HAP-1 (cell line): ENCODE measurements around the gene MUC5AC.
"Not testable (repeated sequence)": the region's sequence is repeated elsewhere in the genome, so short reads cannot be mapped to it uniquely, and the experiment has no call there.

ENCODE experiments used
- DNase-seq, 2 experiments: peaks; one replicate each; pipeline ENCODE4 v3.0.0-alpha.2; 2016 to 2020; ENCODE audit warnings: low spot score in 2 of 2
- H3K27me3 ChIP-seq: fragments of 250-450 bp; sonication (Bioruptor Pico); 2 replicates; pipeline ENCODE4 v1.5.1; 2020; ENCODE audit warnings: low read depth, mild to moderate bottlenecking, moderate library complexity
- H3K36me3 ChIP-seq: fragments of 250-450 bp; sonication (Bioruptor Pico); replicated peaks from 2 replicates; pipeline ENCODE4 v1.5.1; 2020; ENCODE audit warnings: mild to moderate bottlenecking
- H3K4me1 ChIP-seq: fragments of 250-450 bp; sonication (Bioruptor Pico); 2 replicates; pipeline ENCODE4 v1.5.1; 2020; ENCODE audit warnings: mild to moderate bottlenecking
- H3K4me3 ChIP-seq: fragments of 250-450 bp; sonication (Bioruptor Pico); 2 replicates; pipeline ENCODE4 v1.5.1; 2020; ENCODE audit warnings: mild to moderate bottlenecking, moderate library complexity
- H3K9me3 ChIP-seq: fragments of 250-450 bp; sonication (Bioruptor Pico); 2 replicates; pipeline ENCODE4 v1.5.1; 2020; ENCODE audit warnings: mild to moderate bottlenecking, moderate library complexity
- in situ Hi-C: fragments of 300-500 bp; cut with MboI; formaldehyde crosslinking; loops from 3 replicates; pipeline ENCODE4 v1.14.3; 2020; ENCODE audit warnings: low sequenced_read_pairs, inconsistent platforms, mixed read lengths

MUC5AC gene

DNA sequence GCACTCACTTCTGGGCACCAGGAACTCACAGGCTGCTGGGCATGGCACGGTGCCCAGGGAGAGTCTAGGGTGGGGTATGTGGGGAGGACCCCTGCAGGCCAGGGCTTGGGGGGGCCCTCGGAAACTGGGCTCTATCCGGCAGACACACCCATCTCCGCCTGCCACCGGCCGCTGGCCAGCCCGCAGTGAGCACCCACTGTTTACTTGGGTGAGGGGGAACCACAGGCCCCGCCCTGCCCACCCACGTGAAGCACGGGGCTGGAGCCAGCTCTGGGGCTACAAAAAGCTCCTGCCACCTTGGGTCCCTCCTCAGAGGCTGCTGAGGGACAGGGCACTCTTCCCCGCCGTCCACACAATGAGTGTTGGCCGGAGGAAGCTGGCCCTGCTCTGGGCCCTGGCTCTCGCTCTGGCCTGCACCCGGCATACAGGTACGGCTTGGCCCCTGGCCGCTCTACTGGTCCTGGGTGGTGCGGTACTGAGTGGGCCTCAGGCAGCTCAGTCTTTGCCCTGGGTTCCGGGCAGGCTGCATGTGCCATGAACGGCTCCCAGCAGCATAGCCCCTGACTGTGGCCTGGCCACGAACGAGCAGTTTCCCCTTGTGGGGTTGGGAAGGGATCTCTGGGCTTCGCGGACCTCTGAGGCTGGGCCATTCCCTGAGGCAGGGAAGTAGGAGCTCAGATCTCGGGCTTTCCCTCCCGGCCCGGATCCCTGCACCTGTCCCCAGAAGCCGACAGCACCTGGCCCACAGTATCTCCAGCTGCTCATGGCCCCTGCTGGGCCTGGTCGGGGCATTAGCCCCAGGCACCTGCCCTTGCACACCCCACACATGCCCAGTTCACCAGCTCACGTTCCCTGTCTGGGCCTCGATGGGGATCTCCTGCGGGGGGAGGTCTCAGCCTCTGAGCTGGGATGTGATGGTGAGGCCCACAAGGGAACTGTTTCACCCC lies at the start of gene MUC5AC:
Gene MUC5AC, plus strand, starts transcription at position 309 of the 947 bp plus-strand sequence. Its CDS starts 47 bp downstream, at position 356.
- no peak for DNase-seq
- H3K4me3 ChIP-seq = no peak within 1 kb of the TSS
- no peaks in the 10 kb centered on the region for H3K36me3 ChIP-seq
- in situ Hi-C loops = no loop called here
- peaks cover 6% of the 10 kb centered on the region; the same call in 1 of the 2 replicates for H3K9me3 ChIP-seq
- no peaks in the 10 kb centered on the region for H3K4me1 ChIP-seq
- no peaks in the 10 kb centered on the region for H3K27me3 ChIP-seq

DNA sequence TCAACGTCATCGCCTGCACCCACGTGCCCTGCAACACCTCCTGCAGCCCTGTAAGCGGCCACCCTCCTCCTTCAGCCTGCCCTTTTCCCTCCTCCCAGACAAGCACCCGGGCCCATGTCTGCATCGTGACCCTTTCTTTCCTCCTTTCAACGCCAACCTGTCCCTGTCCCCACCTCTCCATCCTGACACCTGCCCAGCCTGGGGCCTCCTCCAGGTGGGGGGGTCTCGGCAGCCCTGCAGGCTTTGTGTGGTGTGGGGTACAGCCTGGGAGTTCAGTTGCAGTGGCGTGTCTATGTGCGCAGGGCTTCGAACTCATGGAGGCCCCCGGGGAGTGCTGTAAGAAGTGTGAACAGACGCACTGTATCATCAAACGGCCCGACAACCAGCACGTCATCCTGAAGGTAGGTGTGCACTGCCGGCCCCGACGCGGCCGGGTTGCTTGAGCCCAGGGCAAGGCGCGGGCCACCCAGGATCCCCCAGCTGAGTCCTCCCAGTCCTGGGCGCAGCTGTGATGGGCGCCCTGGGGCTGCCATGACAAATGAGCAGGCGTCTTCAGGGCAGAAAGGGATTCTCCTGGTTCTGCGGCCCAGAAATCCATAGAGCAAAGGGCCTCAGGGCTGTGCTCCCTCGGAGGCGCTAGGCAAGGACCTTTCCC lies 49.4 kb upstream of the MUC5AC start:
- no peaks in the 10 kb centered on the region for H3K4me1 ChIP-seq
- no peaks in the 10 kb centered on the region for H3K9me3 ChIP-seq
- DNase-seq = no peak
- no peaks in the 10 kb centered on the region for H3K27me3 ChIP-seq
- no peaks in the 10 kb centered on the region for H3K36me3 ChIP-seq
- in situ Hi-C loops = no loop called here
- no peak overlapping the region for H3K4me3 ChIP-seq

GRCh38 chr11:1109101-1109917 lies 48.4 kb upstream of the MUC5AC start:
- H3K27me3 ChIP-seq = no peaks in the 10 kb centered on the region
- H3K36me3 ChIP-seq = no peaks in the 10 kb centered on the region
- no peaks in the 10 kb centered on the region for H3K9me3 ChIP-seq
- H3K4me1 ChIP-seq = no peaks in the 10 kb centered on the region
- in situ Hi-C loops = no loop called here
- no peak for DNase-seq
- H3K4me3 ChIP-seq = no peak overlapping the region

DNA sequence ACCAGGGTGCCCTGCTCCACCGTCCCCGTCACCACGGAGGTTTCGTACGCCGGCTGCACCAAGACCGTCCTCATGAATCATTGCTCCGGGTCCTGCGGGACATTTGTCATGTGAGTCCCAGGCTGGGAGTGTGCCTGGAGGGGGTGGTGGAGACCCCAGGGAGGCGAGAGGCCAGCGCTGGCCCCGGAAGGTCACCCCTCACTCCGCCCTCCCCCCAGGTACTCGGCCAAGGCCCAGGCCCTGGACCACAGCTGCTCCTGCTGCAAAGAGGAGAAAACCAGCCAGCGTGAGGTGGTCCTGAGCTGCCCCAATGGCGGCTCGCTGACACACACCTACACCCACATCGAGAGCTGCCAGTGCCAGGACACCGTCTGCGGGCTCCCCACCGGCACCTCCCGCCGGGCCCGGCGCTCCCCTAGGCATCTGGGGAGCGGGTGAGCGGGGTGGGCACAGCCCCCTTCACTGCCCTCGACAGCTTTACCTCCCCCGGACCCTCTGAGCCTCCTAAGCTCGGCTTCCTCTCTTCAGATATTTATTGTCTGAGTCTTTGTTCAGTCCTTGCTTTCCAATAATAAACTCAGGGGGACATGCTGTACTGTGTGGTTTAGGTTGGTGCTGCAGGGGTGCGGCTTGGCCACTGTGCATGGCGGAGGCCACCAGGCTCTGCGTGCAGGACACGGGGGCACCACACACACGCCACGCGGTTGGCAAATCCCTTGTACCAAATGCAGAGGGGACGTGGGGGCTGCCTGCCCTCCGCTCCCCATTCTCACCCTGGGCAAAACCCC lies 47.6 kb upstream of the MUC5AC start:
- DNase-seq = no peak
- in situ Hi-C loops = loop anchor here (10.0 kb wide), 1 partner anchor 395 kb away; no protein-coding TSS in a partner anchor
- no peaks in the 10 kb centered on the region for H3K27me3 ChIP-seq
- H3K4me1 ChIP-seq = no peaks in the 10 kb centered on the region
- H3K9me3 ChIP-seq = no peaks in the 10 kb centered on the region
- no peaks in the 10 kb centered on the region for H3K36me3 ChIP-seq
- no peak overlapping the region for H3K4me3 ChIP-seq

DNA sequence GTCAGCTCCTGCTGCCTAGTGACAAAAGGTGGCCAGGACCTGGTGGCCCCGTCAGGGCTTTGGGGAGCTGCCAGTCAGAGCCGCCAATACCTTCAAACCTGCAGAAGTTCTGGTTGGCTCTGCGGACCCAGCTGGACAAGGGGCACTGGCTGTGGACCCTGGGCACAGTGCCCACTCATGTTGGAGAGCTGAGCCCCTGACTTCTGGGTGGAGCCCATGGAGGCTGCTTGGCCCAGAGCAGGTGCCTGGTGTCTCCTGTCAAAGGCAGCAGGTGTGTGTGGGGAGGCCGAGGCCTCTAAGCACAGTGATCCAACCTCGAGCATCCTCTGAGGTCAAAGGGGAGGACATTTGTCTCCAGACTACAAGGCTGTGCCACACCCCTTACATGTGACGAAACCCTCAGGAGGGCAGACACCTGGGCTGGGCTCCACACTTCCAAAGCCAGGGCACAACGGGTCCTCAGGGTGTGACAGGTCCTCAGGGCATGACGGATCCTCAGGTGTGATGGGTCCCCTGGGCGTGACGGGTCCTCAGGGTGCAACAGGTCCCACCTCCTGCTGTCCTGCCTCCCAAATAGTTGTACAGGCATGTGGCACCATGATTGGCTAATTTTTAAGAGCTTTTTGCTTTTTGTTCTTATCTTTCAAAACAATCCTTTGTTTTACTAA lies 46.1 kb upstream of the MUC5AC start:
- no peaks in the 10 kb centered on the region for H3K36me3 ChIP-seq
- H3K27me3 ChIP-seq = no peaks in the 10 kb centered on the region
- DNase-seq = no peak
- H3K4me3 ChIP-seq = no peak overlapping the region
- H3K9me3 ChIP-seq = no peaks in the 10 kb centered on the region
- H3K4me1 ChIP-seq = no peaks in the 10 kb centered on the region
- in situ Hi-C loops = loop anchor here (10.0 kb wide), 1 partner anchor 393 kb away; no protein-coding TSS in a partner anchor

DNA sequence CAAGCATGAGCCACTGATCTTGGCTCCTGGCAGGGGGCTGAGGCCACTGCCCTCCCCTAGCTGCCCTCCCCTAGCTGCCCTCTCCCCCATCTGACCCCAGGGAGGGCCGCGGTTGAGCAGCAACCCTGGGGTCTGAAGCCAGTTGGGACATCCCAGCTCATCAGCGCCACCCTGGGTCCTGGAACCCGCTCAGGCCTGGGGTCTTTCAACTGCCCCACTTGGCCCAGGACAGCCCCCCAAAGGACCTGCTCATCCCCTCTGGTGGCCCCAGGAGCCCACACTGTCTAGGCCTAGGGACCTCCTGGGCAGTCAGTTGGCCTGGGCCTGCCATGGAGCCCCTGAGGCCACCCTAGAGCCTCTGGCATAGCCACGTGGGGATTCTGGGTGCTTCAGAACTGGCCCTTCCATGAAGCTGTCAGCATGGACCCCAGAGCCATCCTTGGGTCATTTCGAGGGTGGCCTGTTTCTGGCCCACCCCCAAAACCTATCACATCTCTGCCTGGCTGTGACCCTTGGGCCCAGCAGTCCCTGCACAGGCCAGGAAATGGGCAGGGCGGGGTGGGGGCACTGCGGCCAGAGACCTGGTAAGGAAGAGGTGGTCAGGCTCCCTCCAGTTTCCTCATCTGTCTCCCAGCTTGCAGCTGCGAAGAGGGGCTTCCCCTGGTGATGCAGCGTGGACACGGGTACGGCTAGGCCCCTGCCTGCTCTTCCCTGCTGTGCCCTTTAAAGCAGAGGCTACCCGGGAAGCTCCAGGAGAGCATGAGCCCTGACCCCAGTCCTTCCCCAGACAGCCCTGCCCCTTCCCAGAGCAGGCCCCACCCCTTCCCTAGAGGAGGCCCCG lies 45.2 kb upstream of the MUC5AC start:
- no peak for DNase-seq
- in situ Hi-C loops = loop anchor here (10.0 kb wide), 1 partner anchor 392 kb away; no protein-coding TSS in a partner anchor
- H3K27me3 ChIP-seq = no peaks in the 10 kb centered on the region

DNA sequence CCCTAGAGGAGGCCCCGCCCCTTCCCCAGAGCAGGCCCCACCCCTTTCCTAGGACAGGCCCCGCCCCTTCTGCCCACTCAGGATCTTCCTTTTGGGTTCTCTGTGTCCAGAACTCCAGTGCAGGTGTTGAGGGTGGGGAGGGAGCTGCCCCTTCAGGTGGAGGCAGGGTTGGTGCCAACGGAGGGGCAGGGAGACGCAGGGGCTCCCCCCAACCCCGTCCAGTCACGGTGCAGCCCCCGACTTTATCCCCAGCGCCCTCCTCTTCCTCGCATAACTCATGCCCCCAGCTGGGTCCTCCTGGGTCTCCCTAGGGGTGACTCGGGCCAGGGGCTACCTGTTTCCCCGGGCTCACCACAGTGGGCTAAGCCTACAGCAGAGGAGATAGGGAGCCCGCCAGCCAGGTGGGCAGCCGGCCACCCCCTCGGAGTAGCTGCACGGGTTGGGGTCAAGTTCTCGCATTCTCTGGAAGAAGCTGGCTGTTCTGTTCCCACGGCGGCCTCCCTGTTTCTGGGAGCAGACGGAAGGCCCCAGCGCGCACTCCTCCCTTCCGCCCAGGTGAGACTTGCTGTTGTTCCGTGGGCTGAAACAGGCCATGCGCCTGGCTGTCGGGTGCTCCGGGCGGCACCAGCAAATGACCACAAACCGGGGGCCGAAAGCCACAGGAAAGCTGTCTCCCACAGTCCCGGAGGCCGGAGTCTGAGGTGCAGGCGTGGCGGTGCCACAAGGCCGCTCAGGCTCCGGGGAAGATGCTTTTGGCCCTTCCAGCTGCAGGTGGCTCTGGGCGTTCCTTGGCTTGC lies 44.1 kb upstream of the MUC5AC start:
- Histone ChIP-seq H3K4me1 (no peaks in the 10 kb centered on the region), H3K27me3 (no peaks in the 10 kb centered on the region), H3K4me3 (no peak overlapping the region), H3K9me3 (no peaks in the 10 kb centered on the region), H3K36me3 (no peaks in the 10 kb centered on the region)
- in situ Hi-C loops = loop anchor here (10.0 kb wide), 1 partner anchor 391 kb away; no protein-coding TSS in a partner anchor
- no peak for DNase-seq

More for the DNA sequence above, 45.2 kb upstream of the MUC5AC start:
- no peaks in the 10 kb centered on the region for H3K9me3 ChIP-seq
- no peak overlapping the region for H3K4me3 ChIP-seq
- H3K4me1 ChIP-seq = no peaks in the 10 kb centered on the region
- H3K36me3 ChIP-seq = no peaks in the 10 kb centered on the region

DNA sequence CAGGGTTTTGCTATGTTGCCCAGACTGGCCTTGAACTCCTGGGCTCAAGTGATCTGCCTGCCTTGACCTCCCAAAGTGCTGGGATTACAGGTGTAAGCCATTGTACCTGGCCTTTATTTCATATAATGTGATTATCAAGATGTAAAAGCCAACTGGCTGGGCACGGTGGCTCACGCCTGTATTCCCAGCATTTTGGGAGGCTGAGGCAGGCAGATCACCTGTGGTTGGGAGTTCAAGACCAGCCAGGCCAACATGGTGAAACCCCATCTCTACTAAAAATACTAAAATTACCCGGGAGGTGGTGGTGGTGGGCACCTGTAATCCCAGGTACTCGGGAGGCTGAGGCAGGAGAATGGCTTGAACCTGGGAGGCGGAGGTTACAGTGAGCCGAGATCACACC lies 42.5 kb upstream of the MUC5AC start:
- H3K27me3 ChIP-seq, H3K36me3 ChIP-seq, DNase-seq, H3K4me3 ChIP-seq, H3K4me1 ChIP-seq, H3K9me3 ChIP-seq: not testable (repeated sequence)
- in situ Hi-C loops = loop anchor here (10.0 kb wide), 1 partner anchor 390 kb away; no protein-coding TSS in a partner anchor

- Histone ChIP-seq H3K4me1 (no peaks in the 10 kb centered on the region), H3K27me3 (0 out of 2 replicates have a peak, but pooled peaks cover 3% of the 10 kb centered on the region), H3K36me3 (no peaks in the 10 kb centered on the region), H3K4me3 (no peak overlapping the region), H3K9me3 (no peaks in the 10 kb centered on the region)
- in situ Hi-C loops = loop anchor here (10.0 kb wide), 1 partner anchor 389 kb away; no protein-coding TSS in a partner anchor
- no peak for DNase-seq
These were observed 41.6 kb upstream of the MUC5AC start for GRCh38 chr11:1116104-1116503.

GRCh38 chr11:1116666-1117390 lies 40.9 kb upstream of the MUC5AC start:
- in situ Hi-C loops = loop anchor here (10.0 kb wide), 1 partner anchor 388 kb away; no protein-coding TSS in a partner anchor
- Histone ChIP-seq H3K36me3 (no peaks in the 10 kb centered on the region), H3K4me1 (no peaks in the 10 kb centered on the region), H3K27me3 (0 out of 2 replicates have a peak, but pooled peaks cover 3% of the 10 kb centered on the region), H3K4me3 (no peak overlapping the region), H3K9me3 (no peaks in the 10 kb centered on the region)
- DNase-seq = no peak
